Body of pancreas (tissue), 4 donors: ENCODE data around the gene HOXB2. TPM values are rescaled to one million over a fixed set of nuclear protein-coding genes. Genes with fewer than 3 reads are reported as not detected.

Experiments
- ATAC-seq: fragments of 150-250 bp; one replicate; pipeline ENCODE4 v1.9.1; 2016
- DNase-seq, 4 donors: peaks; one replicate each; pipeline ENCODE4 v3.0.0-alpha.2; 2019
- H3K27ac ChIP-seq, 4 donors: fragments of 200-600 bp; sonication (generic); 1 replicate in 3 of 4; 2 replicates in 1 of 4; pipeline versions ENCODE4 v1.5.1 to v1.6.1; 2016 to 2019; ENCODE audit warnings: mild to moderate bottlenecking in 1 of 4, mixed read lengths in 1 of 4, moderate library complexity in 1 of 4
- H3K27me3 ChIP-seq, 2 donors: fragments of 200-600 bp; sonication (generic); one replicate each; pipeline ENCODE4 v1.6.0; 2016; ENCODE audit warnings: mild to moderate bottlenecking in 1 of 2
- H3K36me3 ChIP-seq, 2 donors: fragments of 200-600 bp; sonication (generic); replicated peaks in 1 of 2; 2 replicates each; pipeline ENCODE4 v1.5.1; 2016; ENCODE audit warnings: low read depth in 2 of 2; ENCODE audit not compliant: insufficient read depth in 1 of 2
- H3K4me1 ChIP-seq: fragments of 200-600 bp; sonication (generic); one replicate; pipeline ENCODE4 v1.6.0; 2016
- H3K4me3 ChIP-seq, 2 donors: fragments of 200-600 bp; sonication (generic); 1 replicate in 1 of 2; 2 replicates in 1 of 2; pipeline ENCODE4 v1.5.1; 2016 to 2019
- H3K9me3 ChIP-seq, 3 donors: fragments of 200-600 bp; sonication (generic); 1 replicate in 2 of 3; 2 replicates in 1 of 3; pipeline ENCODE4 v1.5.1; 2016
- POLR2A ChIP-seq, 3 donors: fragments of 450-650 bp; IDR thresholded peaks; one replicate each; pipeline ENCODE4 v1.6.1; 2016; ENCODE audit warnings: antibody characterized with exemption in 3 of 3, mild to moderate bottlenecking in 2 of 3
- WGBS, 2 donors: methylation state at CpG; one replicate each; pipeline ENCODE4 v1.1.5; 2017; 5-methylcytosine and 5-hydroxymethylcytosine counted together
- intact Hi-C: fragments of 100-400 bp; cut with DNase I; formaldehyde crosslinking; loops from one replicate; pipeline ENCODE4 v1.15.1; 2023
- total RNA-seq, 2 donors: library from RNA; depleted of rRNA; stranded (reverse); fragments of >200 nt; gene quantifications; one replicate each; pipeline ENCODE4 v1.1.0, GENCODE V29; 2016
- TF ChIP-seq, protein P1 (sequence below), 7 experiments: fragments of 450-650 bp in 4 of 7; fragments of 200-600 bp in 3 of 7; sonication (generic) in 3 of 7; IDR thresholded peaks; one replicate each; pipeline ENCODE4 v1.5.1; 2016 to 2019; ENCODE audit warnings: antibody characterized with exemption in 7 of 7

Gene HOXB2
- total RNA-seq, 2 donors from 2014 or later = 13.7 to 32.3 TPM

DNA sequence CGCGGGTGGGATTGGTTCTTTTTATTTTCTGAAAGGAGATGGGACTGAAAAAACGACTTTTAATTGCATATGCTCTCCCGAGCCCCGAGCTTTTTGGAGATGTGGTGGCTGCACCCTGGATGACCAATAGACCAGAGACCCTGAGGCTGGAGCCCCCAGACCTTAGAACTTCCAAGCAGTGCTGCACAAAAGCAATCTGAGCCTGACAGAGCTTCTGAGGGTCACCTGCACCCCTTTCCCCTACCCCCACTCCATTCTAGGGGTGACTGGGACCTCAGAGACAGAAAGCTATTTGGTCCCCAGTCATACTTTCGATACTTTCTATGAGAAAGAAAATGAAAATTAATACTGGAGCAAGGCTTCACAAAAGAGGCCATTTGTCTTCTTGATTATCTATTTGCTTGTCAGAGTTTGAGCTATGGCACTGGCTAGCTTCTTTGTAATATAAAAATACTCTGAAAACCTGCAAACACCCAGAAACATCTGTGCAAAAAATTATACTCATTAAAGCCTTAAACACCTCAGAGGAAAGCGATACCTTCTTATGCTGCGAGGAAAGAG lies 29.7 kb upstream of the HOXB2 start:
- TF ChIP-seq POLR2A (IDR thresholded peaks at IDR 0.05) = no peak
- TF ChIP-seq, protein P1, sequence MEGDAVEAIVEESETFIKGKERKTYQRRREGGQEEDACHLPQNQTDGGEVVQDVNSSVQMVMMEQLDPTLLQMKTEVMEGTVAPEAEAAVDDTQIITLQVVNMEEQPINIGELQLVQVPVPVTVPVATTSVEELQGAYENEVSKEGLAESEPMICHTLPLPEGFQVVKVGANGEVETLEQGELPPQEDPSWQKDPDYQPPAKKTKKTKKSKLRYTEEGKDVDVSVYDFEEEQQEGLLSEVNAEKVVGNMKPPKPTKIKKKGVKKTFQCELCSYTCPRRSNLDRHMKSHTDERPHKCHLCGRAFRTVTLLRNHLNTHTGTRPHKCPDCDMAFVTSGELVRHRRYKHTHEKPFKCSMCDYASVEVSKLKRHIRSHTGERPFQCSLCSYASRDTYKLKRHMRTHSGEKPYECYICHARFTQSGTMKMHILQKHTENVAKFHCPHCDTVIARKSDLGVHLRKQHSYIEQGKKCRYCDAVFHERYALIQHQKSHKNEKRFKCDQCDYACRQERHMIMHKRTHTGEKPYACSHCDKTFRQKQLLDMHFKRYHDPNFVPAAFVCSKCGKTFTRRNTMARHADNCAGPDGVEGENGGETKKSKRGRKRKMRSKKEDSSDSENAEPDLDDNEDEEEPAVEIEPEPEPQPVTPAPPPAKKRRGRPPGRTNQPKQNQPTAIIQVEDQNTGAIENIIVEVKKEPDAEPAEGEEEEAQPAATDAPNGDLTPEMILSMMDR (IDR thresholded peaks at IDR 0.05) = no peak
- DNase-seq (no peak), ATAC-seq (no peak)
- Histone ChIP-seq H3K4me1 (peaks cover 13% of the 10 kb centered on the region), H3K27ac (no peak overlapping the region), H3K27me3 (peaks cover 0 to 45% of the 10 kb centered on the region in 2 donors), H3K36me3 (no peaks in the 10 kb centered on the region), H3K4me3 (no peak overlapping the region), H3K9me3 (no peaks in the 10 kb centered on the region)
- WGBS, 2 donors = 16 to 18% methylated on average over 8 of the region's 8 CpGs
- intact Hi-C loops = no loop called here

DNA sequence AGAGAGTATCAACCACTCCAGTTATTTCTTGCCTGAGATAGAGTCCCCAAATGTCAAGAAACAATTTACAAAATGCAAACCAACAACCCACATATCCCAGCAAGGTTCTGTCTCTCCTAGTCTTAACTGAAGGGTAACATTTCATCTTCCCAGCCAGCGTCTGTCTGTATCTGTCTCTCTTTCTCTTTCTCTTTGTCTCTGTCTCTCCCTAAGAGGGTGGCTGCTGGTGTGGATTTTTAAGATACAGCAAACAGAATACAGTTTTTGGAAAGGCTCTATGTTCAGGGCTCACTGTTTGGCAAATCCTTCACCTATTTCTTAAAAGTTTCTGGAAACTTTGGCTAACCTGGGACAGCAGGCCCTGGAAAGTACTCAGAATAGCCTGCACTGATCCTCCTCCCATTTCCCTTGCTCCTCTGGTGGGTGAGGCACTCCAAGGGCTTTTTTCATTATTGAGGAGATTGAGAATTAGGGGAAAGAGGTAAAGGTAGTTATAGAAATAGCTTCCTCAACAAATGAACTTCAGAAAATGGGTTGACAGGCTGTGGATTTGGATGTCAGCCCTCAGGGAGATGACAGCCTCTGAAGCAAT lies 27.0 kb upstream of the HOXB2 start:
- peak overlapping the region in 2 of 4 donors; percentile 29 to 43 for H3K27ac ChIP-seq
- WGBS, 2 donors = 79 to 83% methylated on average over 1 of the region's 1 CpG
- peaks cover 0 to 45% of the 10 kb centered on the region in 2 donors for H3K27me3 ChIP-seq

DNA sequence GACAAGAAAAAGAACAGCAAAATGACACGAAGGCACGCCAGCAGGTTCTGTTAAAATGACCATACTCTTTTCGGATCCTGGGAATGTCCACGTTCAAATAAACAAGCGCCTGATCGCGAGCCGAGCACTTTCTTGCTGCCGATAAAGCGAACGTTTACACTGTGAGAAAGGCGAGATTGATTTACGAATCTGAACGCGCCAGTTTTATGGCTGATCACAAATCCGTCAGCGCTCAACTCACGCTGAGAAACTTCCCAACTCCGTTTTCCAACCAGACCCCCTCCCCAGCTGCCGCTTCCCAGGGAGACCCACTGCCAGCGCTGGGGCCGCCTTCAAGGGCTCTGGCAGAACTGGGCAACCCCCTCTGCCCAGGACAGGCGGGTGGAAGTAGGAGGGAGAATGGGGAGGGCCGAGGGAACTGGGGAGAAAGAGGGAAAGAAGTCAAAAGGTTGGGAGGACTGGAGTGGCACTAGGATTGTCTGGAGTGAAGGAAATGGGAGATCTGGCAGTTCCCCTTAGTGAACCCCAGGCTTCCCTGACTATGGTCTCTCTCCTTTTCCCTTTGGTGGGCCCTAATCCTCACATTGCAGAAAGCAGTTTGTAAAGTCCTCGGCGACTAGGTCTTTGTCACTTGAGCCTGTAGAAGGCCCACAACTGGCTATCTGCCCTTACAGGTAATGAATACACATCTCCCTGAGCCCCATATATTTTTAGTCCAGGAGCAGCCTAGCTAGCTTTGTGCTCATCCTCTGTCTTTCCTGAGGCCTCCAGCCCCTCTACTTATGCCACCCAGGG lies 26.3 kb upstream of the HOXB2 start:
- Histone ChIP-seq H3K36me3 (no peaks in the 10 kb centered on the region), H3K4me3 (no peak overlapping the region), H3K9me3 (no peaks in the 10 kb centered on the region), H3K27me3 (peaks cover 0 to 40% of the 10 kb centered on the region in 2 donors), H3K4me1 (peaks cover 11% of the 10 kb centered on the region), H3K27ac (peak overlapping the region in 3 of 4 donors; percentile 8 to 43 (median 29))
- WGBS, 2 donors = 14 to 22% methylated on average over 26 of the region's 26 CpGs
- TF ChIP-seq POLR2A (IDR thresholded peaks at IDR 0.05) = no peak
- TF ChIP-seq, protein P1 (IDR thresholded peaks at IDR 0.05) = no peak
- ATAC-seq (no peak), DNase-seq (no peak)
- intact Hi-C loops = no loop called here

More for the DNA sequence above, 27.0 kb upstream of the HOXB2 start:
- H3K9me3 ChIP-seq = no peaks in the 10 kb centered on the region
- H3K4me1 ChIP-seq = peaks cover 13% of the 10 kb centered on the region
- H3K36me3 ChIP-seq = no peaks in the 10 kb centered on the region
- intact Hi-C loops = no loop called here
- ATAC-seq (no peak), DNase-seq (no peak)
- H3K4me3 ChIP-seq = no peak overlapping the region
- TF ChIP-seq POLR2A (IDR thresholded peaks at IDR 0.05) = no peak
- TF ChIP-seq, protein P1 (IDR thresholded peaks at IDR 0.05) = no peak

DNA sequence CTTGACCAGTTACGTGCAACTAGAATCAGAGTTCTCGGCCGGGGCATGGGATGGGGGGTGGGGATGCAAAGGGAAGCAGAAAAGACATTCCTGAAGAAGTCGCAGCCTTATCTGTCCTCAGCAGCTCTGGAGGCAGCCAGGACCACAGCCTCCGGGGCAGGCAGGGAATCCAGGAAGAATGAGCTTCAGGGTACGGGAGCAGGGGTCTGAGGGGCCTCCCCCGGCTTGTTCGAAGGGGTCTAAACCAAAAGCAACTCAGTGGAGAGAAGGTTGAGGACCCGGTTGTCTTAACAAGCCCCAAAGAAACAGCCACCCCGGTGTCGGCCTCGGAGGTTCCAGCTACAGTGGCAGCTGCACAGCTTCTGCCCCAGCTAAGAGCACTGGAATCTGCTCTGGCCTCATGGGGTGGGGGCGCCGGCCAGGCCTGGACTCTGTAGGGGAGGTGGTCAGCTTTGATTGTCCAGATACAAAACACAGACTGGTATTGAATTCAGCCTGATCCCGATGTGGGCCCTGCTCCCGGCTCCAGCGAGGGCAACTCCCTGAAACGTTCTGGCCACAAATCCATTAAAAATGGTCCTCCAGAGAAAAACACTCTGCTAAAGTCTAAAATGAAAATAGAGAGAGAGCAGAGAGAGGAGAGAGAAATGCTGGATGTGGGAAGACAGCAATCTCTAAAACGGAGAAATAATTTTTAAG lies 25.6 kb upstream of the HOXB2 start:
- DNase-seq (no peak), ATAC-seq (no peak)
- Histone ChIP-seq H3K27me3 (peaks cover 0 to 33% of the 10 kb centered on the region in 2 donors), H3K4me1 (peaks cover 7% of the 10 kb centered on the region), H3K27ac (peak overlapping the region in 1 of 4 donors; percentile 8), H3K36me3 (no peaks in the 10 kb centered on the region), H3K9me3 (no peaks in the 10 kb centered on the region), H3K4me3 (no peak overlapping the region)
- WGBS, 2 donors = 11 to 12% methylated on average over 15 to 19 of the region's 19 CpGs
- intact Hi-C loops = no loop called here
- no peak for TF ChIP-seq POLR2A (IDR thresholded peaks at IDR 0.05)
- TF ChIP-seq, protein P1 (IDR thresholded peaks at IDR 0.05) = no peak
